HG03469 (cell line): ENCODE data around the gene TRRAP.
"Not testable (repeated sequence)": the region's sequence is repeated elsewhere in the genome, so short reads cannot be mapped to it uniquely, and the experiment has no call there.

Experiments
- ATAC-seq: cut with Tn5 transposase; IDR thresholded peaks from one replicate; pipeline ENCODE4 v1.9.1; 2021; ENCODE audit warnings: mild to moderate bottlenecking, moderate library complexity, moderate number of reproducible peaks; ENCODE audit not compliant: unreplicated experiment

Gene TRRAP

DNA sequence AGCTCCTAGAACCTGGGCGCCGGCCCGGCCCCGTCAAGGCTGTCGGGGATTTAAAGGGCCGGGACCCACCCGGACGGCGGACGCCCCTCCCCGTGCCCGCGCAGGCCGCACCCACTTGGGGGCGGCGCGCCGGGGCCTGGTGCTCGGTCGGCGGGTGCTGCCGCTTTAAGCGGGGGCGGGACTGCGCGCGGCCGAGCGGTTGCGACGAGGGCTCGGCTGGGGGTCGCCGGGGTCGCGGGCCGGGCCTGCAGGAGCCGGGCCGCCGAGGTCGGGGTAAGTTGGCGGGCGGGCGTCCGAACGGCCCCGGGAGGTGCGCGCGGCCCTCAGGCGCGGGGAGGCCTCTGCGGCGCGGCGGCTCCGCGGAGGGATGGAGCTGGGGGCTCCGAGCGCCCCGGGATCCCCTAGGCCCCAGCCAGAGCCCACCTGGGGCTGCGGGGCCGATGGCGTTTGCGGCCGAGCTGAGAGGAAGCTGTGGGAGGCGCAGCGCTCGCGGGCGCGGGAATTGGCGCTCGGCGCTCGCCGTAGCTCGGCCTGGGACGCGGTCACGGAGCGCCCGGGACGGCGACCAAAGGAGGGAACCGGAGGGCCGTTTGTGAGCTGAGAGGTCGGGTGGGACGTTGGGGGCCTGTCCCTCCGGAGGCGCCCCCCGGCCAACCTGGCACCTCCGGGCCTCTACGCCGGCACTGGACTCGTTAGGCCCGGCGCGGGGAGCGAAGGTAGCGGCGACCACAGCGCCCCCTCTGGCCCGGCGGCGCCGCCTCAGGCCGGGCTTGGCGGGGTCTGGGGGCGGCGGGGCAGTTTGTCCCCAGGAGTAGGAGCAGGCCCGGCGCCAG, at the start of gene TRRAP:
Gene TRRAP (plus strand): TSS at position 168 of the 833 bp plus-strand sequence. CDS start 2,619 bp downstream, outside the sequence.
- ATAC-seq: peak; percentile 42

DNA sequence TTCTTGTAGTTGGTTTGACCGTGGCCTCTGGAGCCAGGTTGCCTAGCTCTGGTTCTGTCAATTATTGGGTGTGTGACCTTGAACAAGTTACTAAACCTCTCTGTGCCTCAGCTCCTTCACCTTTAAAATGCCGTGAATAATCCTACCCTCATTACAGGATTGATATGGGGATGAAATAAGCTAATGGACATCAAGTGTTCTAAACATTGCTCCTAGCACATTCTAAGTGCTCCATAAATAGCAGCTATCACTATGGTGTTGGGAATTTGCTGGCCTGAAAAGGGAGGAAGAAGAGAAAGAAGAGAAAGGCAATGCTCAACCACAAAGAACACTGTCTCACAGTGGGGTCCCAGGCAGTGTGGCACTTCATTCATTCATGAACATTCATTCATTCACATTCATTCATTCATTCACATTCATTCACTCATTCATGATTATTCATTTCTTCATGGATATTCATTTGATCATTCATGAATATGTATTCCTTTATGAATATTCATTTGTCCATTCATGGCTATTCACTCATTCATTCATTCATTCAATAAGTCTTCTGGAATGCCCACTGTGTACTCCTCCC, 47.3 kb upstream of the TRRAP start:
- ATAC-seq: no peak

GRCh38 chr7:98831641-98832221, 46.6 kb upstream of the TRRAP start:
- ATAC-seq: no peak

DNA sequence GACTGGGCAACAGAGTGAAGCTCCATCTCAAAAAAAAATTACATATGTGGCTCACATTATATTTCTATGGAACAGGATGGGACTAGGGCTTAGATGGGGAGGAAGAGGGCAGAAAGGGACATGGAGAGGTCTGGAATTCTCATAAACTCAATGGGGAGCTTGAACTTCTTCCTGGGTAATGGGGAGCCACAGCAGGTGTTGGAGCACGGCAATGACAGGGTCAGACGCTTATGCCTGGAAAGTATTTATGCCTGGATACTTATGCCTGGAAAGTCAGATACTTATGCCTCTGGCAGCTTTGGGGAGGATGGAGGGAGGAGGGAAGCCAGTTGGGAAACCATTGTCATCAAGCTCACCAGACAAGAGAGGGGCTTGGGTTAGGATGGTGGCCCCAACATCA, 45.3 kb upstream of the TRRAP start:
- ATAC-seq: no peak

DNA sequence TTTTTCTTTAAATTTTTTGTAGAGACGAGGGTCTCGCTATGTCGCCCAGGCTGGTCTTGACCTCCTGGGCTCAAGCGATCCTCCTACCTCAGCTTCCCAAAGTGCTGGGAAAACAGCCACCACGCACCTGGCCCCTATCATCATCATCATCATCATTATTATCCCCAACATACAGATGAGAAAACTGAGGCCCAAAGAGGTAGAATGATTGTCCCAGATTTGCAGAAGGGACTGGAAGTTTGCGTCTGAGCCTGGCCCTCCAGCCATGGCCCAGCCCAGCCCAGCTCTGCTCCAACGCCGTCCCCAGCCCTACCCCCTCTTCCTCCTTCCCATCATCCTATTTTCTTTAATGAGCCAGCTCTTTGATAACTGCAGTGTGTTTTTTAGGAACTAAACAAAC, 43.4 kb upstream of the TRRAP start:
- no peak for ATAC-seq

- ATAC-seq: no peak
Observed at GRCh38 chr7:98836811-98837629, 41.3 kb upstream of the TRRAP start.

DNA sequence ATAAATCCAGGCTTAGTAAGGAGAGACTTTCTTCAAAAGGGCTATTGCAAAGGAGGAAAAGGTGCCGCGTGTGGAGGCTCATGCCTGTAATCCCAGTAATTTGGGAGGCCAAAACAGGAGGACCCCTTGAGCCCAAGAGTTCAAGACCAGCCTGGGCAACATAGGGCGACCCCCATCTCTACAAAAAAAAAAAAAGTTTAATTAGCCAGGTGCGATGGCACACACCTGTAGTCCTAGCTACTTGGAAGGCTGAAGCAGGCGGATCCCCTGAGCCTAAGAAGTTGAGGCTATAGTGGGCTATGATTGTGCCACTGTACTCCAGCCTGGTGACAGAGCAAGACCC, 40.7 kb upstream of the TRRAP start:
- no peak for ATAC-seq

GRCh38 chr7:98840096-98840495, 38.2 kb upstream of the TRRAP start:
- no peak for ATAC-seq

DNA sequence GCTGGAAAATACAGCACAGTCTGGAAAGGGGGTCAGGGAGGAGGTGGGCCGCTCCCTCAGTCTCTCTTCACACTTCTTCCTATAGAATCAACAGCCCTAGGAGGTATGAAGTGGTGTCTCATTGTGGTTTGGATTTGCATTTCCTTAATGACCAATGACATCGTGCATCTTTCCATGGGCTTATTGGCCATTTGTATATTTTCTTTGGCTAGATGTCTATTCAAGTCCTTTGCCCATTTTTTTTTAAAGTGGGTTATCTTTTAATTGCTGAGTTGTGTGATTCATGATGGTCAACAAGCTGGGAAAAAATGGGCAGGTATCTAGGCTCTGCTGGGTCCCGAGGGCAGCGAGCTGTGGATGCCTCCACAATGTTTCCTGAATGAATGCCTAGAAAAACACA, 37.6 kb upstream of the TRRAP start:
- ATAC-seq: no peak

DNA sequence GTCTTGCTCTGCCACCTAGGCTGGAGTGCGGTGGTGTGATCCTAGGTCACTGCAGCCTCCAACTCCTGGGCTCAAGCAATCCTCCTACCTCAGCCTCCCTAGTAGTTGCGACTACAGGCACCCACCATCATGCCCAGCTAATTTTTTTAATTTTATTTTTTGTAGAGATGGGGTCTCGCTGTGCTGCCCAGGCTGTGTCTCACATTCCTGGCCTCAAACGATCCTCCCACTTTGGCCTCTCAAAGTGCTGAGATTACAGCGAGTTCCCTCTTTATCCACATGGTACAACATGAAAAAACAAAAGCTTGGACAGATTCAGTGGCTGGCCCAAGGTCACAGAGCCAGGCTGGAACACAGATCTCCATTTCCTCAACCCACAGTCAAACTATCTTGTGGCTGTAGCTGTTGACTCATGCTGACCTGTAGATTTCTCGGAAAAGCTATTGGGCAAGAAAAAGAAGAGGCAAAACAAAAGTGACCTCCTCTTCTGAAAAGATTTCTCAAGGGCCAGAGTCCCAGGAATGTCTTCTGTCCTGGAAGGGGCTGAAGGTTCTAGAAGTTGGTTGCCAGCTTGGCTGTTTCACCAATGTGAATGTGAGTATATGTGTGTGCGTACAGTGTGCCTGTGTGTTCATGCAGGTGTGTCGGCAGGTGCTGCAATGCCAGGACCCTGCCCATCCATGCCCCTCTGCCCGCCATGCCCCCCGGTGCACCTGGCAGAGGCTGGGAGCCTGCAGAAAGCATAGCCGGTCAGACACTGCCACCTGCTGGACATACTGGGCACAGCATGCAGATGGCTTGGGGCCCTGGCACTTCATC, 36.9 kb upstream of the TRRAP start:
- no peak for ATAC-seq

DNA sequence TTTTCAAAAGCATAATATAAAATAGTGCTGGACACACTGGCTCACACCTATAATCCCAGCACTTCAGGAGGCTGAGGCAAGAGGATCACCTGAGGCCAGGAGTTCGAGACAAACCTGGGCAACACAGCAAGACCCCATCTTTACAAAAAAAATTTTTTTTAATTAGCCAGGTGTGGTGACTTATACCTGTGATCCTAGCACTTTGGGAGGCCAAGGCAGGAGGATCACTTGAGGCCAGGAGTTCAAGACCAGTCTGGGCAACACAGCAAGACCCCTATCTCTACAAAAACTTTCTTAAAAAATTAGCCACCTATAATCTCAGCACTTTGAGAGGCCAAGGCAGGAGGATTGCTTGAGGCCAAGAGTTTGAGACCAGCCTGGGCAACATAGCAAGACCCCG, 35.8 kb upstream of the TRRAP start:
- ATAC-seq: not testable (repeated sequence)

DNA sequence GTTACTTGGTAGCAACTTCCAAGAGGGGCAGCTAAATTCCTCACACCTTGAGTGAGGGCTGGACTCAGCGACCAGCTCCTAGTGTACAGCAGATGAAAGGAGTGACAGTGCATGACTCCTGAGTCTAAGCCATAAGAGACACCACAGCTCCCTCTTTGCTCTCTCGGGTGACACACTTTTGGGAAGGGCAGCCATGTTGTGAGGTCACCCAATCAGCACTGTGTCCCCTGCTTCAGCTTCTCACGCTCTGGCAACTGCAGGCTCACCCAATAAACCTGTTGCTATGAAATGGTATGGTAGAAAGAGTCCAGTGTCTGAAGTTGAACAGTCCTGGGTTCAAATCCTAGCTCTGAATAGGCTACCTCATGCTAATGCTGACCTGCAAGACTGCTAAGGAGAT, 29.4 kb upstream of the TRRAP start:
- no peak for ATAC-seq

DNA sequence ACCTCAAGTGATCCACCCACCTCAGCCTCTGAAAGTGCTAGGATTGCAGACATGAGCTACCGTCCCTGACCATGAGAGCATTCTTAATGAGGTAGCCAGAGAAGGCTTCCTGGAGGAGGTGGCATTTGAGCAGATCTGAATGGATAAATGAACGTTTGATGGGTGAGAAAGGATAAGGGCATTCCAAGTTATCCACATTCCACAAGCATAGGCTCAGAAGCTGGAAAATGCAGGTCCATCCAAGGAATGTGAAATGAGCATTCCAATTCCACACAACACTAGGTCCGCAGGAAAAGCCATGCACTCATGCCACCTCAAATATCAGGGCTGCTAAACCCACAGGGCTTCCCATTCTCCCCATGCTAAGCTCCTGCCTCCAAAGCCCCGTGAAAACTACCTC, 25.5 kb upstream of the TRRAP start:
- no peak for ATAC-seq

DNA sequence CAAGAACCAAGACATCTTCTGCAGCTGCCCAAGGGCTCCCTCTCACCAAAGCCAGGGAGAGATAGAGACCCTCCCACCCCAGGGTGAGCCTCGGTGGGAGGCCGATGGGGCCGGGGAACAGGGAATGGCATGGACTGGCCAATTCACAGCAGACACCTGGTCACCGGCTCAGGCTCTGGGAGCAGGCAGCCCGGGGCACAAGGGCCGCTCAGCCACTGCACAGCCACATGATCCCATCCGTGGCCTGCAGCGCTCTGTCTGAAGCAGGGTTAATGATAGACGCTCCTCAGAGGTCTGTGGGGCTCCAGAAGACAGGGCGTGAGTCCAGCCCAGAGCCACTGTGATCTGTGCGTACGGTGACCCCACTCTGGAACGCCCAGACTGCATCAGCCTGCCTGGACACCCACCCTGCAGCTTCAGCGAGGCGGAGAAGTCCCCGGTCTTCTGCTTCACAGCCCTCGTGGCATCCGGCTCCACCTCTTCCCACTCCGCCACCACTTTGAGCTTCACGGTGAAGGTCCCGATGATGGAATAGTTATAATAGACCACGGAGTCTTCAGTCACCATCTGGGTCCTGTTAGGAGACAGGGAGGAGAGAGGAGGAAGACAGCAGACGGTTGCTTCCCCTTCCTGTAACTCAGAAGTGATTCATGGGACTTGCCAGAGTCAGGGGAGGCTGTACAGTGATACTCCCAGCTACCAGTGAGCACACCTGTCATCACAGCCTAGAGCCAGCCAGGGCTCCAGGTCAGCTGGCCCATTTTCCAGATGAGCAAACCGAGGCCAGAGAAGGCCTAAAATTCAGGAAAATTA, 22.5 kb upstream of the TRRAP start:
- no peak for ATAC-seq

DNA sequence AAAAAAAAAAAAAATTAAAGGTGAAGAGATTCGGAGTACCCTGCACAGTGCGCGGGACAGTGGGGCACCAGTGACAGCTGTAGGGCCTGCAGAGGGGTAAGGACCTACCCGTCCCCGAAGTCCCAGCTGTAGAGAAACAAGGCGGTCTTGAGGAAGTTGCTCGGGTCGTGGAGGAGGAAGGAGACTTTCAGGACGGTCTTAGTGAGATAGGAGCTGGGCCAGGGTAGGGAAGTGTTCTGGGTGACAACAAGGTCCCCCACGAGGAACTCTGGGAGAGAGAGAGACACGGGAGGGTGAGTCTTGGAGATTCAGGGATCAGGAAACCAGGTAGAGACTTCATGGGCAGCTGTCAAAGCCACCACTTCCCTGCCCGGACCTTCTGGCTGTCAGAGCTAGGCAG, 18.3 kb upstream of the TRRAP start:
- ATAC-seq: no peak

DNA sequence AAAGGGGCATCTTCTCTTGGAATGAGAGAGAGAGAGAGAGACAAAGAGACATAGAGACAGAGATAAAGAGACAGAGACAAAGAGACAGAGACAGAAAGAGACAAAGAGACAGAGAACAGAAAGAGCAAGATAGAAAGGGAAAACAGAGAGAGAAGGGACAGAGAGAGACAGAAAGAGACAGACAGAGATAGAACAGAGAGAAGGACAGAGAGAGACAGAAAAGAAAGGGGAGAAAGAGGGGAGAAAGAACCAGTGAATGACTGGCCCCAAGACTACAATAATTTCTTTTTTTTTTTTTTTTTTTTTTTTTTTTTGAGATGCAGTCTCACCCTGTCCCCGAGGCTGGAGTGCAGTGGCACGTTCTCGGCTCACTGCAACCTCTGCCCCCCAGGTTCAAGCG, 16.1 kb upstream of the TRRAP start:
- no peak for ATAC-seq

- ATAC-seq: no peak
Observed at GRCh38 chr7:98862716-98863420, 15.5 kb upstream of the TRRAP start.

DNA sequence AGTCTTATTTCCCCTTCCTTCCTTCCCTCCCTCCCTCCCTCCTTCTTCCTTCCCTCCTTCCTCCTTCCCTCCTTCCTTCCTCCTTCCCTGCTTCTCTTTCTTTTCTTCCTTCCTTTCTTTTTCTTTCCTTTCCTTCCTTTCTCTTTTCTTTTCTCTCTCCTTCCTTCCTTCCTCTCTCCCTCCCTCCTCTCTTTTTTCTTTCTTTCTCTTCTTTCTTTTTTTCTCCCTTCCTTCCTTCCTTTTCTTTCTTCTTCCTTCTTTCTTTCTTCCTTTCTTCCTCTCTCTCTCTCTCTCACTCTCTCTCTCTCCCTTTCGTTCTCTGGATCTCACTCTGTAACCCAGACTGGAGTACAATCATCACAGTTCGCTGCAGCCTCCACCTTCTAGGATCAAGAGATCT, 14.7 kb upstream of the TRRAP start:
- ATAC-seq: no peak
